PC-3 (cell line): ENCODE measurements around the gene ALG1. TPM values are rescaled to one million over a fixed set of nuclear protein-coding genes. Genes with fewer than 3 reads are reported as not detected.

Experiments used
- ATAC-seq: fragments of 200-7000 bp; cut with Tn5 transposase; 2 replicates; pipeline ENCODE4 v1.9.1; 2020; ENCODE audit warnings: mild to moderate bottlenecking, moderate library complexity
- BruUV-seq: library from RNA; stranded (reverse); fragments of 400-500 nt; replicated peaks from 2 replicates; lab custom pipeline; 2021; lab: Mats Ljungman, UMichigan
- CTCF ChIA-PET: fragments of 300-600 bp; sonication (Branson Sonifier 250); formaldehyde crosslinking; loops from one replicate; lab custom pipeline; 2022; ENCODE audit warnings: antibody characterized with exemption; lab: Charles Lee
- POLR2A ChIA-PET: fragments of 300-600 bp; sonication (Branson Sonifier 250); formaldehyde crosslinking; loops from one replicate; lab custom pipeline; 2022; ENCODE audit warnings: antibody characterized with exemption; ENCODE audit not compliant: unreplicated experiment; lab: Charles Lee
- DNase-seq: peaks from one replicate; pipeline ENCODE4 v3.0.0-alpha.2; 2015
- H2AFZ ChIP-seq: fragments of 300-600 bp; sonication (generic); 2 replicates; pipeline ENCODE4 v1.6.0; 2016; ENCODE audit warnings: antibody characterized with exemption, low read length
- H3F3A ChIP-seq: fragments of 300-600 bp; sonication (generic); one replicate; pipeline ENCODE4 v1.6.0; 2017; ENCODE audit warnings: antibody characterized with exemption, low read length, control low read depth, mild to moderate bottlenecking; ENCODE audit not compliant: unreplicated experiment
- H3K27ac ChIP-seq: fragments of 300-600 bp; sonication (generic); 2 replicates; pipeline ENCODE4 v1.5.1; 2016; ENCODE audit warnings: mild to moderate bottlenecking, low read length
- H3K27me3 ChIP-seq: fragments of 300-600 bp; sonication (generic); 2 replicates; pipeline ENCODE4 v1.6.1; 2016; ENCODE audit warnings: low read length, mixed read lengths
- H3K36me3 ChIP-seq: fragments of 300-600 bp; sonication (generic); 2 replicates; pipeline ENCODE4 v1.6.1; 2016; ENCODE audit warnings: low read depth, mixed run types, low read length, mixed read lengths
- H3K4me1 ChIP-seq: fragments of 300-600 bp; sonication (generic); 2 replicates; pipeline ENCODE4 v1.5.1; 2016; ENCODE audit warnings: low read length; ENCODE audit not compliant: insufficient read depth
- H3K4me2 ChIP-seq: fragments of 300-600 bp; sonication (generic); 2 replicates; pipeline ENCODE4 v1.6.0; 2016; ENCODE audit warnings: low read length
- H3K4me3 ChIP-seq: fragments of 300-600 bp; sonication (generic); 2 replicates; pipeline ENCODE4 v1.5.1; 2016; ENCODE audit warnings: mild to moderate bottlenecking, low read length, mixed read lengths
- H3K79me2 ChIP-seq: fragments of 300-600 bp; sonication (generic); 2 replicates; pipeline ENCODE4 v1.6.1; 2017; ENCODE audit warnings: low read length, mixed read lengths
- H3K9ac ChIP-seq: fragments of 300-600 bp; sonication (generic); 2 replicates; pipeline ENCODE4 v1.6.0; 2016; ENCODE audit warnings: mild to moderate bottlenecking, low read length
- H3K9me2 ChIP-seq: fragments of 300-600 bp; sonication (generic); replicated peaks from 2 replicates; pipeline ENCODE4 v1.6.1; 2016; ENCODE audit warnings: mixed run types, low read length, mixed read lengths
- H3K9me3 ChIP-seq: fragments of 300-600 bp; sonication (generic); 2 replicates; pipeline ENCODE4 v1.6.1; 2016; ENCODE audit warnings: low read length, mixed read lengths
- H4K20me1 ChIP-seq: fragments of 300-600 bp; sonication (generic); 2 replicates; pipeline ENCODE4 v1.6.1; 2016; ENCODE audit warnings: low read length, mixed read lengths
- CTCF ChIP-seq: fragments of 300-600 bp; sonication (generic); conservative IDR thresholded peaks from 2 replicates; pipeline ENCODE4 v1.5.1; 2017; ENCODE audit warnings: antibody characterized with exemption, low read depth, mild to moderate bottlenecking, low read length
- EZH2 ChIP-seq: fragments of 300-600 bp; sonication (generic); IDR thresholded peaks from one replicate; pipeline ENCODE4 v1.6.1; 2017; ENCODE audit warnings: antibody characterized with exemption, mild to moderate bottlenecking, low read length; ENCODE audit not compliant: unreplicated experiment
- EZH2phosphoT487 ChIP-seq: fragments of 300-600 bp; sonication (generic); IDR thresholded peaks from 2 replicates; pipeline ENCODE4 v1.6.1; 2018; ENCODE audit warnings: mild to moderate bottlenecking, antibody characterized with exemption, low read length, borderline replicate concordance
- intact Hi-C: fragments of 100-400 bp; cut with micrococcal nuclease; formaldehyde crosslinking; loops from 2 replicates; pipeline ENCODE4 v1.9.0; 2023
- total RNA-seq: library from RNA; depleted of rRNA; stranded (reverse); fragments of >200 nt; gene quantifications from 2 replicates; pipeline ENCODE4 v1.2.3, GENCODE V29; 2014

Gene ALG1
- total RNA-seq, 1 experiment from 2014 or later: 29.7 TPM

- ATAC-seq (no peak), DNase-seq (no peak)
- H3K4me1 ChIP-seq: peaks cover 9% of the 10 kb centered on the region
- H3K79me2 ChIP-seq: no peaks in the 10 kb centered on the region
- H4K20me1 ChIP-seq: no peaks in the 10 kb centered on the region
- no peaks in the 10 kb centered on the region for H3K36me3 ChIP-seq
- H3K9ac ChIP-seq: no peak overlapping the region
- BruUV-seq: no TSS peak
- intact Hi-C loops: no loop called here
- H2AFZ ChIP-seq: no peak overlapping the region
- H3K4me3 ChIP-seq: no peak overlapping the region
- H3K27ac ChIP-seq: no peak overlapping the region
- POLR2A ChIA-PET: interaction anchor here (0.7 kb wide), 1 partner anchor 127 kb away, joined by 3 read pairs; no protein-coding TSS in a partner anchor
- CTCF ChIA-PET: no interaction called here
- H3K9me2 ChIP-seq: no peaks in the 10 kb centered on the region
- H3K4me2 ChIP-seq: no peak overlapping the region
- H3K27me3 ChIP-seq: no peaks in the 10 kb centered on the region
- no peaks in the 10 kb centered on the region for H3K9me3 ChIP-seq
- no peak for TF ChIP-seq CTCF
- TF ChIP-seq EZH2phosphoT487: no peak
- no peak for TF ChIP-seq EZH2
- no peaks in the 10 kb centered on the region for H3F3A ChIP-seq
Observed at GRCh38 chr16:5026664-5027063, 45.0 kb upstream of the ALG1 start.

- Histone ChIP-seq H3F3A (no peaks in the 10 kb centered on the region), H3K9ac (no peak overlapping the region), H3K9me3 (no peaks in the 10 kb centered on the region), H3K27ac (no peak overlapping the region), H3K4me2 (no peak overlapping the region), H3K4me3 (no peak overlapping the region), H3K27me3 (no peaks in the 10 kb centered on the region), H2AFZ (no peak overlapping the region), H3K9me2 (no peaks in the 10 kb centered on the region), H4K20me1 (no peaks in the 10 kb centered on the region), H3K79me2 (no peaks in the 10 kb centered on the region), H3K36me3 (no peaks in the 10 kb centered on the region), H3K4me1 (peaks cover 9% of the 10 kb centered on the region)
- DNase-seq (no peak), ATAC-seq (no peak)
- TF ChIP-seq CTCF: no peak
- TF ChIP-seq EZH2: no peak
- TF ChIP-seq EZH2phosphoT487: no peak
- intact Hi-C loops: no loop called here
- ChIA-PET CTCF (no interaction called here), POLR2A (interaction anchor here (0.7 kb wide), 1 partner anchor 127 kb away, joined by 3 read pairs; no protein-coding TSS in a partner anchor)
- BruUV-seq: no TSS peak
Observed at GRCh38 chr16:5027086-5027485, 44.6 kb upstream of the ALG1 start.

GRCh38 chr16:5027575-5028235 lies 43.9 kb upstream of the ALG1 start:
- no peaks in the 10 kb centered on the region for H3K9me3 ChIP-seq
- intact Hi-C loops: no loop called here
- TF ChIP-seq EZH2phosphoT487: no peak
- TF ChIP-seq CTCF: no peak
- TF ChIP-seq EZH2: no peak
- no peak overlapping the region for H3K9ac ChIP-seq
- peaks cover 9% of the 10 kb centered on the region for H3K4me1 ChIP-seq
- H3K9me2 ChIP-seq: no peaks in the 10 kb centered on the region
- H3F3A ChIP-seq: no peaks in the 10 kb centered on the region
- no peak overlapping the region for H3K27ac ChIP-seq
- BruUV-seq: no TSS peak
- ATAC-seq (no peak), DNase-seq (no peak)
- H3K36me3 ChIP-seq: no peaks in the 10 kb centered on the region
- POLR2A ChIA-PET: no interaction called here
- H3K4me2 ChIP-seq: no peak overlapping the region
- H3K4me3 ChIP-seq: no peak overlapping the region
- H4K20me1 ChIP-seq: no peaks in the 10 kb centered on the region
- CTCF ChIA-PET: no interaction called here
- no peaks in the 10 kb centered on the region for H3K79me2 ChIP-seq
- no peaks in the 10 kb centered on the region for H3K27me3 ChIP-seq
- H2AFZ ChIP-seq: no peak overlapping the region
